Cerebellar cortex (tissue), 1 donor: ENCODE measurements around the gene DPP8.
"Not testable (repeated sequence)": the region's sequence is repeated elsewhere in the genome, so short reads cannot be mapped to it uniquely, and the experiment has no call there.

Source experiments
- DNase-seq: peaks from one replicate; pipeline ENCODE4 v3.0.0-alpha.2; 2015; ENCODE audit warnings: low spot score

Gene DPP8

GRCh38 chr15:65516997-65517865 is at the start of gene DPP8:
TSS of gene DPP8 (minus strand) at chr15:65517689. CDS start at chr15:65512553, 5,136 bp downstream.
- peak; percentile 93 for DNase-seq

GRCh38 chr15:65561934-65562333 is 44.4 kb upstream of the DPP8 start:
- DNase-seq = no peak

GRCh38 chr15:65559941-65560340 is 42.5 kb upstream of the DPP8 start:
- DNase-seq = no peak

GRCh38 chr15:65558997-65559760 is 41.7 kb upstream of the DPP8 start:
- no peak for DNase-seq

- no peak for DNase-seq
Observed at GRCh38 chr15:65558336-65558735, 40.8 kb upstream of the DPP8 start.

GRCh38 chr15:65556622-65557021 is 39.1 kb upstream of the DPP8 start:
- DNase-seq = no peak

- no peak for DNase-seq
Observed at GRCh38 chr15:65553691-65554090, 36.2 kb upstream of the DPP8 start.

- DNase-seq = not testable (repeated sequence)
Observed at GRCh38 chr15:65552851-65553250, 35.4 kb upstream of the DPP8 start.

- DNase-seq = no peak
Observed at GRCh38 chr15:65551183-65551582, 33.7 kb upstream of the DPP8 start.

- DNase-seq = no peak
Observed at GRCh38 chr15:65550681-65551098, 33.2 kb upstream of the DPP8 start.

- not testable (repeated sequence) for DNase-seq
Observed at GRCh38 chr15:65549288-65549687, 31.8 kb upstream of the DPP8 start.

- DNase-seq = no peak
Observed at GRCh38 chr15:65547841-65548240, 30.4 kb upstream of the DPP8 start.

GRCh38 chr15:65541231-65541820 is 23.8 kb upstream of the DPP8 start:
- no peak for DNase-seq

- no peak for DNase-seq
Observed at GRCh38 chr15:65540314-65540713, 22.8 kb upstream of the DPP8 start.

- no peak for DNase-seq
Observed at GRCh38 chr15:65535192-65535591, 17.7 kb upstream of the DPP8 start.

GRCh38 chr15:65533057-65533756 is 15.7 kb upstream of the DPP8 start:
- no peak for DNase-seq

GRCh38 chr15:65532738-65533051 is 15.2 kb upstream of the DPP8 start:
- DNase-seq = no peak

GRCh38 chr15:65530318-65531111 is 13.0 kb upstream of the DPP8 start, which contains the start of gene HACD3:
TSS of gene HACD3 (plus strand) at chr15:65530463. CDS start at chr15:65530632, 169 bp downstream.
- DNase-seq = peak; percentile 81

GRCh38 chr15:65529762-65530317 is 12.4 kb upstream of the DPP8 start:
- DNase-seq = no peak

GRCh38 chr15:65528461-65529060 is 11.1 kb upstream of the DPP8 start:
- no peak for DNase-seq

GRCh38 chr15:65525622-65526021 is 8.1 kb upstream of the DPP8 start:
- no peak for DNase-seq
